ENCODE results near the gene FBXO11.
"Not testable (repeated sequence)": the region's sequence is repeated elsewhere in the genome, so short reads cannot be mapped to it uniquely, and the experiment has no call there.

Gene FBXO11

GRCh38 chr2:47897883-47898731 is 8.2 kb downstream of the FBXO11 start:
- DNase-seq (ENCODE audit: low read depth in 1 of 2, low spot score in 1 of 2), result no peak

- not testable (repeated sequence) for DNase-seq (ENCODE audit: low read depth in 1 of 2, low spot score in 1 of 2)
Observed at GRCh38 chr2:47897191-47897882, 9.0 kb downstream of the FBXO11 start.

- DNase-seq (ENCODE audit: low read depth in 1 of 2, low spot score in 1 of 2), result no peak
Observed at GRCh38 chr2:47896450-47896968, 9.8 kb downstream of the FBXO11 start.

- DNase-seq (ENCODE audit: low read depth in 1 of 2, low spot score in 1 of 2), result no peak
Observed at GRCh38 chr2:47893771-47894170, 12.5 kb downstream of the FBXO11 start.

GRCh38 chr2:47892338-47892730 is 14.0 kb downstream of the FBXO11 start:
- no peak for DNase-seq (ENCODE audit: low read depth in 1 of 2, low spot score in 1 of 2)

- DNase-seq (ENCODE audit: low read depth in 1 of 2, low spot score in 1 of 2), result no peak
Observed at GRCh38 chr2:47891369-47892337, 14.6 kb downstream of the FBXO11 start.

GRCh38 chr2:47890711-47891368 is 15.5 kb downstream of the FBXO11 start:
- DNase-seq (ENCODE audit: low read depth in 1 of 2, low spot score in 1 of 2), result no peak

- DNase-seq (ENCODE audit: low read depth in 1 of 2, low spot score in 1 of 2), result no peak
Observed at GRCh38 chr2:47888581-47889280, 17.6 kb downstream of the FBXO11 start.

- no peak for DNase-seq (ENCODE audit: low read depth in 1 of 2, low spot score in 1 of 2)
Observed at GRCh38 chr2:47876912-47877311, 29.4 kb downstream of the FBXO11 start.

GRCh38 chr2:47872941-47873340 is 33.4 kb downstream of the FBXO11 start:
- no peak for DNase-seq (ENCODE audit: low read depth in 1 of 2, low spot score in 1 of 2)

- no peak for DNase-seq (ENCODE audit: low read depth in 1 of 2, low spot score in 1 of 2)
Observed at GRCh38 chr2:47870641-47871540, 35.4 kb downstream of the FBXO11 start.

GRCh38 chr2:47869859-47870595 is 36.3 kb downstream of the FBXO11 start:
- no peak for DNase-seq (ENCODE audit: low read depth in 1 of 2, low spot score in 1 of 2)

- DNase-seq (ENCODE audit: low read depth in 1 of 2, low spot score in 1 of 2), result no peak
Observed at GRCh38 chr2:47868611-47869352, 37.5 kb downstream of the FBXO11 start.

GRCh38 chr2:47867205-47867604 is 39.1 kb downstream of the FBXO11 start:
- no peak for DNase-seq (ENCODE audit: low read depth in 1 of 2, low spot score in 1 of 2)

GRCh38 chr2:47864566-47864965 is 41.7 kb downstream of the FBXO11 start:
- no peak for DNase-seq (ENCODE audit: low read depth in 1 of 2, low spot score in 1 of 2)

GRCh38 chr2:47862949-47863348 is 43.3 kb downstream of the FBXO11 start:
- no peak for DNase-seq (ENCODE audit: low read depth in 1 of 2, low spot score in 1 of 2)

- not testable (repeated sequence) for DNase-seq (ENCODE audit: low read depth in 1 of 2, low spot score in 1 of 2)
Observed at GRCh38 chr2:47853067-47853777, 53.1 kb downstream of the FBXO11 start.
